GM21528 (cell line): ENCODE data around the gene PITPNM1.

Source experiments
- ATAC-seq: cut with Tn5 transposase; IDR thresholded peaks from one replicate; pipeline ENCODE4 v1.9.1; 2021; ENCODE audit warnings: mild to moderate bottlenecking, moderate library complexity; ENCODE audit not compliant: unreplicated experiment, low FRiP score

The PITPNM1 gene

DNA sequence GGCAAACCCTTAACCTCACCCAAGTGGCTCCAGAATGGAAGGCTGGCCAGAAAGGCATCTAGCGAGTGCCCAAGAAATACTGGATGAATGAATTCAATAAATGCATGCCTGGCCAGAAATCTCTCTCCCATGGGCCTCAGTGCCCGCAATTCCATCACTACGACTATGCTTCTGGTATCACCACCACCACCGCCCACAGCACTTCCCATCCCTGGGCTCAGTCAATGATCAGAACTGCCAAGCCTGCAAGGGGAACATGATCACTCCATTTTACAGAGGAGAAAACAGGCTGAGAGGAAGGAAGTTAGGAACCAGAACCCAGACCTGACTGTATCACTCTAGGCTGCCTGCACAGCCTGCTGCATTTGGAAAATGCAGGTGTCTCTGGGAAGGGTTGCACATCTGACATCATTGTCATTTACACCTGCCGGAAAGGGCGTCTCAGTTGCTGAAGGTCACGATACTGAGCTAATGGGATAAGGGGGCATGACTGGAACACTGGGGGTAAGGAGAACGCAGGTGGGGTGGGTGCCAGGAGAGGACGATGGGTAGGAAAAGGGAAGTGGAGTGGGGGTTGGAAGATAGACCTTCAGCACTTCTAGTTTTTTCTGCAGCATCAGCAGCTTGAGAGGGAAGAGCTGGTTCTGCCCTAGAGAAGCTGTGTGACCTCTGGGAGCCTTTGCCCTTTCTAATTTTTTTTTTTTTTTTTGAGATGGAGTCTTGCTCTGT, 55.9 kb downstream of the PITPNM1 start:
- no peak for ATAC-seq

DNA sequence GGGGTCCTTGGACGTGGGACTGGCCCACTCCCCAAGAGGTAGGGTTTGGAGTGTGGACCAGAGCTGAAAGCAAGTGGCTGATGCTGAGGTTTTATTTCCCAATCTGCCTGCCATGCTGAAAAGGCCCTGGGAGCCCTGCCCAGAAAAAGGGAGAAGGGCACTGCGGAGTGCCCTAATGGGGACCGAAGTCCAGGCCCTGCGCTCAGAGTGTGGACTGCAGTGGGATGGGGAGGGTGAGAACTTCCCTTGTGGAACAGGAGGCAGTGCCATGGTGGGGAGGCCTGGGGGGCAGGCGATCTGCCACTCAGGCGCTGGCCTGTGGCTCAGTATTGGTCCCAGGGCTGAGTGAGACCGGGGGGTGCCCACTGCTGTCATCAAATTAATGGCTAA, 56.9 kb downstream of the PITPNM1 start:
- ATAC-seq, result no peak

DNA sequence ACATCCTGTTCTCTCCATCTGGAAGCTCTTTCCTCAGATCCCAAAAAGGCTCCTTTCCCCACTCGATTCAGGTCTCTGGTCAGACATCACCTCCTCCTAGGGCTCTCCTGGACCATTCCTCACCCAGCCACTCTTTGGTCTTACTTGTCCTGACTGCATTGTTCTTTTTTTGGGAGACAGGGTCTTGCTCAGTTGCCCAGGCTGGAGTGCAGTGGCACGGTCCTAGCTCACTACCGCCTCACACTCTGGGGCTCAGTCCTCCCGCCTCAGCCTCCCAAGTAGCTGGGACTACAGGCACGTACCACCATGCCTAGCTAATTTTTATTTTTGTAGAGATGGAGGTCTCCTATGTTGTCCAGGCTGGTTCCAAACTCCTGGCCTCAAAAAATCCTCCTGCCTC, 59.6 kb downstream of the PITPNM1 start:
- no peak for ATAC-seq

DNA sequence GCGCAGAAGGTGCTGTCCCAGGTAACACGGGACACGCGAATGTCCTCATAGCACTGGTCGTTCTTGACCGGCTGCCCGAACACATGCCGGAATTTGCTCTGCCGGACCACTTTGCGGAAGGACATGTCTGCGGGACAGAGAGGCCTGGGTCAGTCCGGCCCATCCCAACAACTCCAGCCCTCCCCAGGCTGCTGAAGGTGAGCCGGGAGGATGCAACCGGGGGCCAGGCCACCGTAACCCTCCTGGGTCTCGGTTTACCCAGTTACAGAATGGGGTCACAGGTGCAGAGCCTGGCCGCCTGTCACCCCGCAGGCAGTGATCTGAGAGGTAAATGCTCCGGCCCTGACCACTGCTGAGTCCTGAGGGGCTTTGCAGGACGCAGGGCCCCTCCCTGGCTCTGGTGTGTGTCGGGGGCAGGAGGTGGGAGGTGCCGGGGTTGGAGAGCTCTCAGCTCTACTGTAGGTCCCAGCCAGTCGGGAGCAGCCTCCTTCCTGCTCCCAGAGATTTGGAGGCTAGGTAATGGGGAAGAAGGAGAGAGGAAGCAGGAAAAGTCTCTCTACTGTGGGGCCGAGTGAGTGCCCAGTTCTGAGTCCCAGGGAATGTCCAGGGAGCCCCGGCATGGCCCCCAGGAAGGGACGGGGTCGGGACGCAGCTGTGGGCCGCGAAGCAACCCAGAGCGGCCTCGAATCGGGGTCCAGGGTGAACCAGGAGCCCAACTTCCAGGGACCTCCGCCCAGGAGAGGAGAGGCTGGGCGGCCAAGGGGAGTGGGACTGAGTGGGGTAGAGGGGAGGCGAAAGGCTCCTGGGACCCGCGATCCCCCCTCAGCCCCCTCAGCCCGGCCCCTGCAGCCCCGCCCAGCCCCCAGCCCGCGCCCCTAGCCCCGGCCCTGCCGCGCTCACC, 62.4 kb downstream of the PITPNM1 start:
- ATAC-seq, result no peak
